ENCODE results near the gene ARPP19. TPM values are rescaled to one million over a fixed set of nuclear protein-coding genes. Genes with fewer than 3 reads are reported as not detected.

Gene ARPP19
- polyA plus RNA-seq, 3 donors: 26.2 to 48.3 (median 44.4) TPM

- H3K4me3 Mint-ChIP-seq: no peak overlapping the region
- Histone ChIP-seq H4K20me1 (ENCODE audit: insufficient read depth, low read length) (peaks cover 79% of the 10 kb centered on the region), H3K36me3 (replicated peaks in 1 of 2; ENCODE audit: control insufficient read depth in 1 of 2, insufficient read depth in 2 of 2, low read length in 2 of 2) (no peaks in the 10 kb centered on the region), H3K4me3 (replicated peaks in 1 of 3; ENCODE audit: low read depth in 2 of 3, low read length in 3 of 3) (no peak overlapping the region), H2AFZ (ENCODE audit: insufficient read depth, low read depth, low read length, poor library complexity, severe bottlenecking) (no peak overlapping the region), H3K4me1 (ENCODE audit: control insufficient read depth in 1 of 2, insufficient read depth in 2 of 2, low read length in 2 of 2) (peaks cover 60 to 71% of the 10 kb centered on the region in 2 donors), H3K27me3 (ENCODE audit: control insufficient read depth in 2 of 2, insufficient read depth in 2 of 2, low read length in 2 of 2) (no peaks in the 10 kb centered on the region), H3K9ac (ENCODE audit: insufficient read depth, low read length, poor library complexity, severe bottlenecking) (no peak overlapping the region), H3K9me3 (replicated peaks in 1 of 2; ENCODE audit: control insufficient read depth in 1 of 2, insufficient read depth in 1 of 2, low read length in 2 of 2) (no peaks in the 10 kb centered on the region), H3K27ac (ENCODE audit: low read depth in 1 of 2, low read length in 2 of 2) (peak overlapping the region in 1 of 2 donors; percentile 52), H3K4me2 (replicated peaks; ENCODE audit: extremely low read depth, low read length, poor library complexity, severe bottlenecking) (no peak overlapping the region), H3K79me2 (ENCODE audit: insufficient read depth, low read length) (peaks cover 98% of the 10 kb centered on the region)
- no peaks in the 10 kb centered on the region for H3K9me3 Mint-ChIP-seq
- 67% methylated on average over 4 of the region's 5 CpGs for WGBS (ENCODE audit: insufficient coverage)
- peak in 2 of 3 donors; percentile 25 to 39 for DNase-seq
- peaks cover 6 to 14% of the 10 kb centered on the region in 2 donors for H3K36me3 Mint-ChIP-seq
- no peak for TF ChIP-seq CTCF (IDR thresholded peaks at IDR 0.05)
- no peaks in the 10 kb centered on the region for H3K27me3 Mint-ChIP-seq (ENCODE audit: low read depth in 3 of 3)
- intact Hi-C loops (cut with micrococcal nuclease): no loop called here
- peak overlapping the region in 4 of 7 donors; percentile 5 to 66 (median 46) for H3K27ac Mint-ChIP-seq
- H3K4me1 Mint-ChIP-seq: peaks cover 72% of the 10 kb centered on the region
These were observed 45.2 kb downstream of the ARPP19 start for GRCh38 chr15:52523647-52524046.

GRCh38 chr15:52523192-52523591, 45.6 kb downstream of the ARPP19 start:
- no peak for TF ChIP-seq CTCF (IDR thresholded peaks at IDR 0.05)
- Histone ChIP-seq H2AFZ (ENCODE audit: insufficient read depth, low read depth, low read length, poor library complexity, severe bottlenecking) (no peak overlapping the region), H3K4me3 (replicated peaks in 1 of 3; ENCODE audit: low read depth in 2 of 3, low read length in 3 of 3) (no peak overlapping the region), H3K36me3 (replicated peaks in 1 of 2; ENCODE audit: control insufficient read depth in 1 of 2, insufficient read depth in 2 of 2, low read length in 2 of 2) (no peaks in the 10 kb centered on the region), H3K9me3 (replicated peaks in 1 of 2; ENCODE audit: control insufficient read depth in 1 of 2, insufficient read depth in 1 of 2, low read length in 2 of 2) (no peaks in the 10 kb centered on the region), H3K4me2 (replicated peaks; ENCODE audit: extremely low read depth, low read length, poor library complexity, severe bottlenecking) (no peak overlapping the region), H3K4me1 (ENCODE audit: control insufficient read depth in 1 of 2, insufficient read depth in 2 of 2, low read length in 2 of 2) (peaks cover 63 to 75% of the 10 kb centered on the region in 2 donors), H3K27me3 (ENCODE audit: control insufficient read depth in 2 of 2, insufficient read depth in 2 of 2, low read length in 2 of 2) (no peaks in the 10 kb centered on the region), H3K9ac (ENCODE audit: insufficient read depth, low read length, poor library complexity, severe bottlenecking) (no peak overlapping the region), H4K20me1 (ENCODE audit: insufficient read depth, low read length) (peaks cover 83% of the 10 kb centered on the region), H3K79me2 (ENCODE audit: insufficient read depth, low read length) (peaks cover 98% of the 10 kb centered on the region), H3K27ac (ENCODE audit: low read depth in 1 of 2, low read length in 2 of 2) (peak overlapping the region in 1 of 2 donors; percentile 52)
- H3K27ac Mint-ChIP-seq: peak overlapping the region in 4 of 7 donors; percentile 19 to 63 (median 44)
- WGBS (ENCODE audit: insufficient coverage): 100% methylated on average over 1 of the region's 3 CpGs
- H3K27me3 Mint-ChIP-seq (ENCODE audit: low read depth in 3 of 3): no peaks in the 10 kb centered on the region
- H3K36me3 Mint-ChIP-seq: peaks cover 6 to 14% of the 10 kb centered on the region in 2 donors
- DNase-seq: no peak
- no peaks in the 10 kb centered on the region for H3K9me3 Mint-ChIP-seq
- intact Hi-C loops (cut with micrococcal nuclease): no loop called here
- H3K4me1 Mint-ChIP-seq: peaks cover 76% of the 10 kb centered on the region
- H3K4me3 Mint-ChIP-seq: no peak overlapping the region

Data from CD14-positive monocyte (primary cell).